Parathyroid adenoma (tissue), 2 donors: Measurements from ENCODE around the gene ZNF846.
"Not testable (repeated sequence)": the region's sequence is repeated elsewhere in the genome, so short reads cannot be mapped to it uniquely, and the experiment has no call there.

ENCODE experiments used
- H2AFZ ChIP-seq: fragments of 300-600 bp; sonication (generic); one replicate; pipeline ENCODE4 v1.7.0; 2017; ENCODE audit warnings: antibody characterized with exemption, mild to moderate bottlenecking
- H3K27ac ChIP-seq: fragments of 300-600 bp; sonication (generic); one replicate; pipeline ENCODE4 v1.7.0; 2017
- H3K27me3 ChIP-seq: fragments of 300-600 bp; sonication (generic); one replicate; pipeline ENCODE4 v1.7.0; 2017; ENCODE audit warnings: low read length; ENCODE audit not compliant: control insufficient read depth, insufficient read depth
- H3K36me3 ChIP-seq: fragments of 300-600 bp; sonication (generic); one replicate; pipeline ENCODE4 v1.7.0; 2017; ENCODE audit warnings: low read length; ENCODE audit not compliant: control insufficient read depth, insufficient read depth
- H3K4me1 ChIP-seq: fragments of 300-600 bp; sonication (generic); one replicate; pipeline ENCODE4 v1.7.0; 2017; ENCODE audit warnings: control low read depth
- H3K4me2 ChIP-seq: fragments of 300-600 bp; sonication (generic); one replicate; pipeline ENCODE4 v1.7.0; 2017; ENCODE audit warnings: low read length
- H3K4me3 ChIP-seq: fragments of 300-600 bp; sonication (generic); one replicate; pipeline ENCODE4 v1.7.0; 2017; ENCODE audit warnings: low read depth, low read length
- H3K79me2 ChIP-seq: fragments of 300-600 bp; sonication (generic); one replicate; pipeline ENCODE4 v1.7.0; 2017; ENCODE audit warnings: control low read depth
- H3K9ac ChIP-seq: fragments of 300-600 bp; sonication (generic); one replicate; pipeline ENCODE4 v1.7.0; 2017; ENCODE audit warnings: mild to moderate bottlenecking
- H3K9me3 ChIP-seq: fragments of 300-600 bp; sonication (generic); one replicate; pipeline ENCODE4 v1.7.0; 2017; ENCODE audit warnings: low read length; ENCODE audit not compliant: control insufficient read depth
- TF ChIP-seq, protein P1 (sequence below): fragments of 300-600 bp; sonication (generic); IDR thresholded peaks from one replicate; pipeline ENCODE4 v1.7.0; 2017; ENCODE audit warnings: antibody characterized with exemption, mild to moderate bottlenecking
- donor health status: primary hyperparathyroidism.

The ZNF846 gene

GRCh38 chr19:9793071-9793591 is 24.6 kb upstream of the ZNF846 start:
- TF ChIP-seq, protein P1, sequence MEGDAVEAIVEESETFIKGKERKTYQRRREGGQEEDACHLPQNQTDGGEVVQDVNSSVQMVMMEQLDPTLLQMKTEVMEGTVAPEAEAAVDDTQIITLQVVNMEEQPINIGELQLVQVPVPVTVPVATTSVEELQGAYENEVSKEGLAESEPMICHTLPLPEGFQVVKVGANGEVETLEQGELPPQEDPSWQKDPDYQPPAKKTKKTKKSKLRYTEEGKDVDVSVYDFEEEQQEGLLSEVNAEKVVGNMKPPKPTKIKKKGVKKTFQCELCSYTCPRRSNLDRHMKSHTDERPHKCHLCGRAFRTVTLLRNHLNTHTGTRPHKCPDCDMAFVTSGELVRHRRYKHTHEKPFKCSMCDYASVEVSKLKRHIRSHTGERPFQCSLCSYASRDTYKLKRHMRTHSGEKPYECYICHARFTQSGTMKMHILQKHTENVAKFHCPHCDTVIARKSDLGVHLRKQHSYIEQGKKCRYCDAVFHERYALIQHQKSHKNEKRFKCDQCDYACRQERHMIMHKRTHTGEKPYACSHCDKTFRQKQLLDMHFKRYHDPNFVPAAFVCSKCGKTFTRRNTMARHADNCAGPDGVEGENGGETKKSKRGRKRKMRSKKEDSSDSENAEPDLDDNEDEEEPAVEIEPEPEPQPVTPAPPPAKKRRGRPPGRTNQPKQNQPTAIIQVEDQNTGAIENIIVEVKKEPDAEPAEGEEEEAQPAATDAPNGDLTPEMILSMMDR: no peak
- no peaks in the 10 kb centered on the region for H3K79me2 ChIP-seq
- H3K4me1 ChIP-seq: no peaks in the 10 kb centered on the region
- H3K27ac ChIP-seq: peak overlapping the region; percentile 93
- no peak overlapping the region for H3K9ac ChIP-seq
- no peaks in the 10 kb centered on the region for H3K27me3 ChIP-seq
- H3K4me2 ChIP-seq: peak overlapping the region; percentile 97
- peak overlapping the region; percentile 96 for H2AFZ ChIP-seq
- peak overlapping the region; percentile 86 for H3K4me3 ChIP-seq
- H3K36me3 ChIP-seq: no peaks in the 10 kb centered on the region
- H3K9me3 ChIP-seq: no peaks in the 10 kb centered on the region

DNA sequence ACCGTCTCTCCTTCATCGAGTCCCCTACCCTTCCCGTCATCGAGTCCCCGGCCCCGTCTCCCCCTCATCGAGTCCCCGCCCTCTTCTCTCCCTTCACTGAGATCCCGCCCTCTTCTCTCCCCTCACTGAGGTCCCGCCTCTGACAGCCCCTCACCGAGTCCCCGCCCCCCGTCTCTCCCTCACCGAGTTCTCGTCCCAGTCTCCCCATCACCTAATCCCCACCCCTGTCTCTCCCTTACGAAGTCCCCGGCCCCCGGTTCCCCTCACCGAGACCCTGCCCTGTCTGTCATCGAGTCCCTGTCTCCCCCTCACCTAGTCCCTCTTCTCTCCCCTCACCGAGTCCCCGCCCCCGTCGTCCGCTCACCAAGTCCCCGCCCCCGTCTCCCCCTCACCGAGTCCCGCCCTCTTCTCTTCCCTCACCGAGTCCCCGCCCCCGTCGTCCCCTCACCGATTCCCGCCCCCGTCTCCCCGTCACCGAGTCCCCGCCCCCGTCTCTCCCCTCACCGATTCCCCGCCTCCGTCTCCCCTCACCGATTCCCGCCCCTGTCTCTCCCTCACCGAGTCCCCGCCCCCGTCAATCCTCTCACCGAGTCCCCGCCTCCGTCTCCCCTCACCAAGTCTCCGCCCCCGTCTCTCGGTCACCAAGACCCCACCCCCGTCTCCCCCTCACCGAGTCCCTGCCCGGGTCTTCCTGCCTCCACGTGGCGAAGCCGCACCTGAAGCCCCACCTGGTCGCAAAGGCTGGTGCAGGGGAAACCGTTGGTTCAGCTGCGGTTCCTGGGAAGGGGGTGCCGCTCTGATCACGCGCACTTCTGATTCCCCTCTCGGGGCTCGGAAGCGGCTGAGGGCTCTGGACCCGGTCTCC is 23.9 kb upstream of the ZNF846 start:
- no peaks in the 10 kb centered on the region for H3K79me2 ChIP-seq
- TF ChIP-seq, protein P1: no peak

DNA sequence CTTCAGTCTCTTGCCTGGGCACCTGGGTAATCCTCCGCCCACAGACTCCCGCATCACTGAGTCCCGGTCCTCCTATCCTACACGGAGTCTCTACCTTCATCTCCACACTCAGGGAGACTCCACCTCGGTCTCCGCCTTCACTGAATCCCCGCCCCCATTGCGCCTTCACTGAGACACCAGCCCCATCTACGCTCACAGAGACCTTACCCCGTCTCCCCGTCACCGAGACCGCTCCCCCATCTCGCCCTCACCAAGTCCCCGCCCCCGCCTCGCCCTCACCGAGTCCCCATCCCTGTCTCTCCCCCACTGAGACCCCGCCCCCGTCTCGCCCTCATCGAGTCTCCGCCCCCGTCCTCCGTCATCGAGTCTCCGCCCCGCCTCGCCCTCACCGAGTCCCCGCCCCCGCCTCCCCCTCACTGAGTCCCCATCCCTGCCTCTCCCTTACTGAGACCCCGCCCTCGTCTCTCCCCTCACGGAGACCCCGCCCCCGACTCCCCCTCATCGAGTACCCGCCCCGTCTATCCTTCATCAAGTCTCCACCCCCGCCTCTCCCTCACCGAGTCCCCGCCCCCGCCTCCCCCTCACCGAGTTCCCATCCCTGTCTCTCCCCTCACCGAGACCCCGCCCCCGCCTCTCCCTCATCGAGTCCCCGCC is 23.1 kb upstream of the ZNF846 start:
- peak overlapping the region; percentile 81 for H3K4me2 ChIP-seq
- TF ChIP-seq, protein P1: no peak
- H3K27ac ChIP-seq: peak overlapping the region; percentile 93
- H3K9me3 ChIP-seq: no peaks in the 10 kb centered on the region
- H3K36me3 ChIP-seq: no peaks in the 10 kb centered on the region
- H3K4me1 ChIP-seq: no peaks in the 10 kb centered on the region
- H2AFZ ChIP-seq: peak overlapping the region; percentile 84
- H3K79me2 ChIP-seq: no peaks in the 10 kb centered on the region
- no peak overlapping the region for H3K9ac ChIP-seq
- peak overlapping the region; percentile 86 for H3K4me3 ChIP-seq
- H3K27me3 ChIP-seq: no peaks in the 10 kb centered on the region

More for the DNA sequence above, 23.9 kb upstream of the ZNF846 start:
- Histone ChIP-seq H3K4me1 (no peaks in the 10 kb centered on the region), H3K9me3 (no peaks in the 10 kb centered on the region), H3K27me3 (no peaks in the 10 kb centered on the region), H3K36me3 (no peaks in the 10 kb centered on the region), H3K27ac (peak overlapping the region; percentile 93), H3K4me3 (peak overlapping the region; percentile 86), H2AFZ (peak overlapping the region; percentile 96), H3K4me2 (peak overlapping the region; percentile 97), H3K9ac (no peak overlapping the region)

DNA sequence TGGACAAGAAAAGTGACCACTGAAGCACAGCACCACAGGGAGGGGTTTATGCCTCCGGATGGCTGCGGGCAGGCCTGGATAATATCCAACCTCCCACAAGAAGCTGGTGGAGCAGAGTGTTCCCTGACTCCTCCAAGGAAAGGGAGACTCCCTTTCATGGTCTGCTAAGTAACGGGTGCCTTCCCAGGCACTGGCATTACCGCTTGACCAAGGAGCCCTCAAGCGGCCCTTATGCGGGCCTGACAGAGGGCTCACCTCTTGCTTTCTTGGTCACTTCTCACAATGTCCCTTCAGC is 22.5 kb upstream of the ZNF846 start:
- peak overlapping the region; percentile 46 for H3K27ac ChIP-seq
- H3K9ac ChIP-seq: not testable (repeated sequence)

GRCh38 chr19:9789579-9789978 is 21.0 kb upstream of the ZNF846 start:
- H3K4me2 ChIP-seq, H3K9me3 ChIP-seq, H3K4me3 ChIP-seq, H3K27me3 ChIP-seq, H3K79me2 ChIP-seq, H3K9ac ChIP-seq, H3K4me1 ChIP-seq, H3K36me3 ChIP-seq: not testable (repeated sequence)
- Histone ChIP-seq H2AFZ (peak overlapping the region; percentile 1), H3K27ac (peak overlapping the region; percentile 12)

More for the DNA sequence above, 22.5 kb upstream of the ZNF846 start:
- not testable (repeated sequence) for H3K4me2 ChIP-seq, H3K9me3 ChIP-seq, H3K36me3 ChIP-seq, H3K79me2 ChIP-seq, H3K27me3 ChIP-seq, H3K4me1 ChIP-seq
- Histone ChIP-seq H3K4me3 (peak overlapping the region; percentile 27), H2AFZ (peak overlapping the region; percentile 40)
